ENCODE data around the gene RSPO3.

The RSPO3 gene

DNA sequence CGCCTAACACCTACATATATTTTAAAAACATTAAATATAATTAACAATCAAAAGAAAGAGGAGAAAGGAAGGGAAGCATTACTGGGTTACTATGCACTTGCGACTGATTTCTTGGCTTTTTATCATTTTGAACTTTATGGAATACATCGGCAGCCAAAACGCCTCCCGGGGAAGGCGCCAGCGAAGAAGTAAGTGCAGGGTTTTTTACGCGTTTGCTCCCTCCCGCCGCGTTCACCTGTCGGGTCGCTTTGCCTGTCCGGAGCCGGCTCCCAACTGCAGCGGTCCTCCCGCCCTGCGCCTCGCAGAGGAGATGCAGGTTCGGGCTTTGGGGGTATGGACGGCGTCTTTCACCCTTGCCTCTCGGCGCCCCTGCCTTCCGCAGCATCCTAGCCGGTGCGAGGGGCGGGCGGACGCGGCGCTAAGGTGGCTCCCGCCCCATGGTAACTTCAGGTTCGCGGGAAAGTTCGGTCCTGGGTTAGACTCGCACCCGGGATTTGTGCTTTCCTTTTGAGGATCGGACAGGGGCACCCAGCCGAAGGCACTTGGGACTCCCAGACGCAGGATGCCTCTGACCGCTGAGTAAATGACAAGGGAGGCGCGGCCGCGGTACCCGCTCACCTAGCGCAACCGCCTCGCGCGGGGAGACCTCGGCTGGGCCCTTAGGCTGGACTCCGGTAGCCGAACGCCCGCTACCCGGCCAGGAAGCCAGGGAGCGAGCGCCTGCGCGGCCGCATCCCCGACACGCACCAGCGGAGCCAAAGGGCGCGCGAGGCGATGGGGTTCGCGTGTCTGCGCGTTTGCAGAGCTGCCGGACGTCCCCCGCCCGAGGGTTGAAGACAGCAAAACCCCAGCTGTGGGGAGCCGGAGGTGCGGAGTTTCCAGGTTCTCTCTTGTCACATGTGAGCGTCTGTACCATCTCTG, 891 bp downstream of the RSPO3 start (continued):
- no peak for TF ChIP-seq ZNF174 (tag by site-specific recombination; IDR thresholded peaks at IDR 0.05)
- TF ChIP-seq ZSCAN16 (tag by site-specific recombination; IDR thresholded peaks at IDR 0.05) = no peak
- no peak for TF ChIP-seq ZNF76 (tag by site-specific recombination; IDR thresholded peaks at IDR 0.05; ENCODE audit: borderline replicate concordance, low read depth)
- TF ChIP-seq MZF1 (tag by site-specific recombination; IDR thresholded peaks at IDR 0.05; ENCODE audit: borderline replicate concordance) = no peak
- no peak for TF ChIP-seq ZNF501 (tag by site-specific recombination; IDR thresholded peaks at IDR 0.05)
- TF ChIP-seq ZNF48 (tag by site-specific recombination; IDR thresholded peaks at IDR 0.05) = no peak
- TF ChIP-seq SP7 (tag by site-specific recombination; IDR thresholded peaks at IDR 0.05) = no peak
- no peak for TF ChIP-seq GLI4 (tag by site-specific recombination; IDR thresholded peaks at IDR 0.05)
- no peak for TF ChIP-seq ZNF639 (tag by site-specific recombination; IDR thresholded peaks at IDR 0.05)
- no peak for TF ChIP-seq ZNF707 (tag by site-specific recombination; IDR thresholded peaks at IDR 0.05)
- TF ChIP-seq YY2 (tag by site-specific recombination; IDR thresholded peaks at IDR 0.05) = no peak
- no peak for TF ChIP-seq ZNF311 (tag by site-specific recombination; IDR thresholded peaks at IDR 0.05; ENCODE audit: borderline replicate concordance)
- TF ChIP-seq ZNF529 (tag by site-specific recombination; IDR thresholded peaks at IDR 0.05; ENCODE audit: insufficient replicate concordance) = no peak
- TF ChIP-seq, protein P1, sequence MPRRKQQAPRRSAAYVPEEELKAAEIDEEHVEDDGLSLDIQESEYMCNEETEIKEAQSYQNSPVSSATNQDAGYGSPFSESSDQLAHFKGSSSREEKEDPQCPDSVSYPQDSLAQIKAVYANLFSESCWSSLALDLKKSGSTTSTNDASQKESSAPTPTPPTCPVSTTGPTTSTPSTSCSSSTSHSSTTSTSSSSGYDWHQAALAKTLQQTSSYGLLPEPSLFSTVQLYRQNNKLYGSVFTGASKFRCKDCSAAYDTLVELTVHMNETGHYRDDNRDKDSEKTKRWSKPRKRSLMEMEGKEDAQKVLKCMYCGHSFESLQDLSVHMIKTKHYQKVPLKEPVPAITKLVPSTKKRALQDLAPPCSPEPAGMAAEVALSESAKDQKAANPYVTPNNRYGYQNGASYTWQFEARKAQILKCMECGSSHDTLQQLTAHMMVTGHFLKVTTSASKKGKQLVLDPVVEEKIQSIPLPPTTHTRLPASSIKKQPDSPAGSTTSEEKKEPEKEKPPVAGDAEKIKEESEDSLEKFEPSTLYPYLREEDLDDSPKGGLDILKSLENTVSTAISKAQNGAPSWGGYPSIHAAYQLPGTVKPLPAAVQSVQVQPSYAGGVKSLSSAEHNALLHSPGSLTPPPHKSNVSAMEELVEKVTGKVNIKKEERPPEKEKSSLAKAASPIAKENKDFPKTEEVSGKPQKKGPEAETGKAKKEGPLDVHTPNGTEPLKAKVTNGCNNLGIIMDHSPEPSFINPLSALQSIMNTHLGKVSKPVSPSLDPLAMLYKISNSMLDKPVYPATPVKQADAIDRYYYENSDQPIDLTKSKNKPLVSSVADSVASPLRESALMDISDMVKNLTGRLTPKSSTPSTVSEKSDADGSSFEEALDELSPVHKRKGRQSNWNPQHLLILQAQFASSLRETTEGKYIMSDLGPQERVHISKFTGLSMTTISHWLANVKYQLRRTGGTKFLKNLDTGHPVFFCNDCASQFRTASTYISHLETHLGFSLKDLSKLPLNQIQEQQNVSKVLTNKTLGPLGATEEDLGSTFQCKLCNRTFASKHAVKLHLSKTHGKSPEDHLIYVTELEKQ (tag by site-specific recombination; IDR thresholded peaks at IDR 0.05; ENCODE audit: borderline replicate concordance) = no peak
- no peak for TF ChIP-seq GLIS1 (tag by site-specific recombination; IDR thresholded peaks at IDR 0.05)
- no peak for TF ChIP-seq ZNF214 (tag by site-specific recombination; IDR thresholded peaks at IDR 0.05; ENCODE audit: borderline replicate concordance)
- no peak for TF ChIP-seq OVOL3 (tag by site-specific recombination; IDR thresholded peaks at IDR 0.05)
- TF ChIP-seq ZNF133 (tag by site-specific recombination; IDR thresholded peaks at IDR 0.05) = no peak
- no peak for TF ChIP-seq ZNF621 (tag by site-specific recombination; IDR thresholded peaks at IDR 0.05)
- TF ChIP-seq HOXC10 (CRISPR knock-in tag; IDR thresholded peaks at IDR 0.05) = no peak
- TF ChIP-seq OSR2 (tag by site-specific recombination; IDR thresholded peaks at IDR 0.05) = no peak
- no peak for TF ChIP-seq ZNF426 (tag by site-specific recombination; IDR thresholded peaks at IDR 0.05)
- TF ChIP-seq ZSCAN4 (tag by site-specific recombination; IDR thresholded peaks at IDR 0.05) = 0 out of 2 replicates have a peak, but pooled peaks have one; percentile 10
- no peak for TF ChIP-seq ZNF37A (tag by site-specific recombination; IDR thresholded peaks at IDR 0.05)
- no peak for TF ChIP-seq ZNF121 (tag by site-specific recombination; IDR thresholded peaks at IDR 0.05)
- TF ChIP-seq ZNF560 (tag by site-specific recombination; IDR thresholded peaks at IDR 0.05; ENCODE audit: borderline replicate concordance) = no peak
- no peak for TF ChIP-seq EGR2 (tag by site-specific recombination; IDR thresholded peaks at IDR 0.05; ENCODE audit: low read depth)
- TF ChIP-seq ZBTB7A (tag by site-specific recombination; IDR thresholded peaks at IDR 0.05; ENCODE audit: low read depth) = no peak
- no peak for TF ChIP-seq ZSCAN30 (tag by site-specific recombination; IDR thresholded peaks at IDR 0.05)
- TF ChIP-seq PRDM6 (tag by site-specific recombination; IDR thresholded peaks at IDR 0.05) = no peak
- TF ChIP-seq ZNF785 (tag by site-specific recombination; IDR thresholded peaks at IDR 0.05) = no peak
- peak; percentile 79 for TF ChIP-seq ZBTB20 (tag by site-specific recombination; IDR thresholded peaks at IDR 0.05)
- no peak for TF ChIP-seq ZNF837 (tag by site-specific recombination; IDR thresholded peaks at IDR 0.05)
- TF ChIP-seq ZNF169 (tag by site-specific recombination; IDR thresholded peaks at IDR 0.05) = no peak

Measured in HEK293 (cell line).